ENCODE measurements around the gene TAF4B.
"Not testable (repeated sequence)": the region's sequence is repeated elsewhere in the genome, so short reads cannot be mapped to it uniquely, and the experiment has no call there.

Gene TAF4B

GRCh38 chr18:26230497-26230896, 4.3 kb downstream of the TAF4B start:
- DNase-seq (ENCODE audit: low spot score) (no peak), ATAC-seq (ENCODE audit: low read depth) (no peak)
- no peak for TF ChIP-seq CTCF (IDR thresholded peaks at IDR 0.05; ENCODE audit: poor library complexity, severe bottlenecking)
- Histone ChIP-seq H3K27ac (ENCODE audit: poor library complexity, severe bottlenecking) (no peak overlapping the region), H3K36me3 (ENCODE audit: low read depth) (no peaks in the 10 kb centered on the region), H3K4me3 (ENCODE audit: severe bottlenecking) (no peak overlapping the region), H3K9me3 (ENCODE audit: severe bottlenecking) (no peaks in the 10 kb centered on the region), H3K27me3 (ENCODE audit: insufficient read depth, poor library complexity, severe bottlenecking) (no peaks in the 10 kb centered on the region), H3K4me1 (ENCODE audit: insufficient read depth, poor library complexity, severe bottlenecking) (peaks cover 12% of the 10 kb centered on the region)

GRCh38 chr18:26233208-26233607, 7.0 kb downstream of the TAF4B start:
- DNase-seq (ENCODE audit: low spot score) = no peak
- Histone ChIP-seq H3K9me3 (ENCODE audit: severe bottlenecking) (no peaks in the 10 kb centered on the region), H3K27me3 (ENCODE audit: insufficient read depth, poor library complexity, severe bottlenecking) (no peaks in the 10 kb centered on the region), H3K27ac (ENCODE audit: poor library complexity, severe bottlenecking) (no peak overlapping the region), H3K4me1 (ENCODE audit: insufficient read depth, poor library complexity, severe bottlenecking) (peaks cover under 1% of the 10 kb centered on the region), H3K4me3 (ENCODE audit: severe bottlenecking) (no peak overlapping the region), H3K36me3 (ENCODE audit: low read depth) (no peaks in the 10 kb centered on the region)
- TF ChIP-seq CTCF (IDR thresholded peaks at IDR 0.05; ENCODE audit: poor library complexity, severe bottlenecking) = no peak
- no peak for ATAC-seq (ENCODE audit: low read depth)

- not testable (repeated sequence) for H3K27ac ChIP-seq (ENCODE audit: poor library complexity, severe bottlenecking); H3K4me3 ChIP-seq (ENCODE audit: severe bottlenecking); H3K9me3 ChIP-seq (ENCODE audit: severe bottlenecking); H3K27me3 ChIP-seq (ENCODE audit: insufficient read depth, poor library complexity, severe bottlenecking); DNase-seq (ENCODE audit: low spot score); ATAC-seq (ENCODE audit: low read depth); H3K36me3 ChIP-seq (ENCODE audit: low read depth); H3K4me1 ChIP-seq (ENCODE audit: insufficient read depth, poor library complexity, severe bottlenecking)
Observed at GRCh38 chr18:26237363-26237762, 11.1 kb downstream of the TAF4B start.

- H3K4me3 ChIP-seq (ENCODE audit: severe bottlenecking); ATAC-seq (ENCODE audit: low read depth); DNase-seq (ENCODE audit: low spot score); H3K9me3 ChIP-seq (ENCODE audit: severe bottlenecking); H3K4me1 ChIP-seq (ENCODE audit: insufficient read depth, poor library complexity, severe bottlenecking); H3K27ac ChIP-seq (ENCODE audit: poor library complexity, severe bottlenecking); H3K27me3 ChIP-seq (ENCODE audit: insufficient read depth, poor library complexity, severe bottlenecking); H3K36me3 ChIP-seq (ENCODE audit: low read depth): not testable (repeated sequence)
Observed at GRCh38 chr18:26238718-26239117, 12.5 kb downstream of the TAF4B start.

GRCh38 chr18:26242392-26242791, 16.1 kb downstream of the TAF4B start:
- not testable (repeated sequence) for H3K4me3 ChIP-seq (ENCODE audit: severe bottlenecking); ATAC-seq (ENCODE audit: low read depth); DNase-seq (ENCODE audit: low spot score); H3K27me3 ChIP-seq (ENCODE audit: insufficient read depth, poor library complexity, severe bottlenecking); H3K9me3 ChIP-seq (ENCODE audit: severe bottlenecking); H3K27ac ChIP-seq (ENCODE audit: poor library complexity, severe bottlenecking); H3K4me1 ChIP-seq (ENCODE audit: insufficient read depth, poor library complexity, severe bottlenecking); H3K36me3 ChIP-seq (ENCODE audit: low read depth)

- H3K4me3 ChIP-seq (ENCODE audit: severe bottlenecking); H3K4me1 ChIP-seq (ENCODE audit: insufficient read depth, poor library complexity, severe bottlenecking); H3K27ac ChIP-seq (ENCODE audit: poor library complexity, severe bottlenecking); DNase-seq (ENCODE audit: low spot score); H3K9me3 ChIP-seq (ENCODE audit: severe bottlenecking); H3K27me3 ChIP-seq (ENCODE audit: insufficient read depth, poor library complexity, severe bottlenecking); H3K36me3 ChIP-seq (ENCODE audit: low read depth); ATAC-seq (ENCODE audit: low read depth): not testable (repeated sequence)
Observed at GRCh38 chr18:26245434-26245833, 19.2 kb downstream of the TAF4B start.

- Histone ChIP-seq H3K4me1 (ENCODE audit: insufficient read depth, poor library complexity, severe bottlenecking) (no peaks in the 10 kb centered on the region), H3K36me3 (ENCODE audit: low read depth) (no peaks in the 10 kb centered on the region), H3K9me3 (ENCODE audit: severe bottlenecking) (no peaks in the 10 kb centered on the region), H3K27me3 (ENCODE audit: insufficient read depth, poor library complexity, severe bottlenecking) (no peaks in the 10 kb centered on the region), H3K27ac (ENCODE audit: poor library complexity, severe bottlenecking) (no peak overlapping the region), H3K4me3 (ENCODE audit: severe bottlenecking) (no peak overlapping the region)
- ATAC-seq (ENCODE audit: low read depth) (peak; percentile 57; the same call in 1 of the 3 replicates), DNase-seq (ENCODE audit: low spot score) (no peak)
- TF ChIP-seq CTCF (IDR thresholded peaks at IDR 0.05; ENCODE audit: poor library complexity, severe bottlenecking) = no peak
Observed at GRCh38 chr18:26252411-26252810, 26.2 kb downstream of the TAF4B start.
